OCI-LY1 (cell line): ENCODE data around the gene MZB1.

Experiments used
- CTCF ChIP-seq: fragments of 200-600 bp; sonication (generic), shearing (Covaris generic); IDR thresholded peaks from 2 replicates; pipeline ENCODE4 v1.5.1; 2017; ENCODE audit warnings: mild to moderate bottlenecking, antibody characterized with exemption, low read length, moderate library complexity, mixed read lengths
- EZH2 ChIP-seq: fragments of 200-600 bp; sonication (generic), shearing (Covaris generic); IDR thresholded peaks from 2 replicates; pipeline ENCODE4 v1.8.0; 2017; ENCODE audit warnings: borderline replicate concordance, mixed run types, mild to moderate bottlenecking, antibody characterized with exemption, low read length, moderate library complexity, mixed read lengths

DNA sequence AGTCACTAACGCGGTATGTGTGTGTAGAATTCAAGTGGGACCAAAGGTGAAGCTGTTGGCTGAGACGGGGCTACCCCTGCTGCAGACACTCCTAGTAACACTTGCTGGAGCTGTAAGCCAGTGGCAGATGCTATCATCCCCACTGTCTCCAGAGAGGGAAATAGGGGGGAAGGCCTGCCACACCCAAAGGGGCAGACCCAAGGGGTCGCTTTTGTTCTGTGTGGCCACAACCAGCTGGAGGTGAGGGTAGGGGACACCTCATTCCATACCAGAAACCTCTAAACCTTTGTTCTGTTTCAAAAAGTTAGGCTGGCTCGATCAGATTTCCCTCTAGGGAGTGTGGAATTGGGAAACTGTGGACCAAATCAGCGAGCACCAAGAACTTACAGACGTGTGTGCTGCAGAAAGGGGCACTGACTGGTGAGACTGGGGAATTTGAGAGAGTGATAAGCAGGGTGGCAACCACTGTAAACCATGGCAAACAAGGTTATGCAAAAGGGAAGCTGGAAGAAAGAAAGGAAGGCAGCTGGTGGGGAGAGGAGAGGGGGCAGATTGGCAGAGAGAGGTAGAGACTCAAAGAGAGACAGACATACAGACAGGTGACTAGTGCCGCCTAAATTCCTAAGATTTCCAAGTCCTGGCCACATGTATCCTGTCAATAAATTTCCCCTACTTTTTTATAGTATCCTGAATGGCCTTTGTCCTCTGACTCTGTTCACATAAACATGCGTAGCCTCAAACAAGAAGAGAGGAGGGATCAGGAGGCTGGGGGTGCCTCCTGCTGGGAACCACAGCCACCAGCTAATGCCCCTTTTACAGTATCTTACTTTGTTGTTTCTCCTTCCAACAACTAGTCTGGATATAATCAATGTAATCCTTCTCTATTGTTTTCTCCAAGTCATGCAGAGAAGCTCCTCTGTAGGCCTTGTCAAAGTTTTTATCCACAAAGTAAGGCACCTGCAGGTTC lies 29.8 kb upstream of the MZB1 start:
- TF ChIP-seq CTCF (no peak), EZH2 (no peak)
